Caco-2 (cell line): ENCODE measurements around the gene FKBP1A. TPM values are rescaled to one million over a fixed set of nuclear protein-coding genes. Genes with fewer than 3 reads are reported as not detected.

Experiments used
- BruUV-seq: library from RNA; stranded (reverse); fragments of 400-500 nt; replicated peaks from 2 replicates; lab custom pipeline; 2021; lab: Mats Ljungman, UMichigan
- CTCF ChIA-PET: fragments of 300-600 bp; sonication (Branson Sonifier 250); formaldehyde crosslinking; loops from one replicate; lab custom pipeline; 2022; ENCODE audit warnings: antibody characterized with exemption; lab: Charles Lee
- POLR2A ChIA-PET: fragments of 300-600 bp; sonication (Branson Sonifier 250); formaldehyde crosslinking; loops from one replicate; lab custom pipeline; 2022; ENCODE audit warnings: antibody characterized with exemption; lab: Charles Lee
- DNase-seq, 2 experiments: peaks; one replicate each; pipeline versions ENCODE4 v3.0.0 to v3.0.0-alpha.2; 2020 to 2022
- H3K27me3 ChIP-seq: replicated peaks from 2 replicates; pipeline ENCODE4 v1.6.0; 2011; ENCODE audit warnings: low read length; ENCODE audit not compliant: control insufficient read depth, insufficient read depth
- H3K36me3 ChIP-seq: 2 replicates; pipeline ENCODE4 v1.5.1; 2011; ENCODE audit warnings: low read length; ENCODE audit not compliant: control insufficient read depth, insufficient read depth
- H3K4me1 ChIP-seq: fragments of 250-450 bp; sonication (Bioruptor Pico); 2 replicates; pipeline ENCODE4 v1.5.1; 2020; ENCODE audit warnings: mild to moderate bottlenecking
- H3K4me3 ChIP-seq: 2 replicates; pipeline ENCODE4 v1.5.1; 2011; ENCODE audit warnings: low read depth, mild to moderate bottlenecking, control low read depth, low read length
- H3K9me3 ChIP-seq: fragments of 250-450 bp; sonication (Bioruptor Pico); 2 replicates; pipeline ENCODE4 v1.5.1; 2020; ENCODE audit warnings: mild to moderate bottlenecking, moderate library complexity
- H3K27ac Mint-ChIP-seq: one replicate; pipeline ENCODE4 v1.8.0; 2022; ENCODE audit warnings: mixed read lengths; ENCODE audit not compliant: unreplicated experiment
- H3K27me3 Mint-ChIP-seq: one replicate; pipeline ENCODE4 v1.8.0; 2022; ENCODE audit warnings: mixed read lengths; ENCODE audit not compliant: insufficient read depth, unreplicated experiment
- H3K36me3 Mint-ChIP-seq: one replicate; pipeline ENCODE4 v1.8.0; 2022; ENCODE audit warnings: mild to moderate bottlenecking, mixed read lengths; ENCODE audit not compliant: insufficient read depth, unreplicated experiment
- H3K4me1 Mint-ChIP-seq: one replicate; pipeline ENCODE4 v1.8.0; 2022; ENCODE audit warnings: low read depth, mixed read lengths; ENCODE audit not compliant: unreplicated experiment
- H3K4me3 Mint-ChIP-seq: one replicate; pipeline ENCODE4 v1.8.0; 2022; ENCODE audit warnings: mild to moderate bottlenecking, moderate library complexity, mixed read lengths; ENCODE audit not compliant: unreplicated experiment
- H3K9me3 Mint-ChIP-seq: one replicate; pipeline ENCODE4 v1.8.0; 2022; ENCODE audit warnings: mixed read lengths; ENCODE audit not compliant: unreplicated experiment
- intact Hi-C: fragments of 100-400 bp; cut with micrococcal nuclease; formaldehyde crosslinking; loops from one replicate; pipeline ENCODE4 v1.10.0; 2022; ENCODE audit not compliant: unreplicated experiment
- total RNA-seq: library from RNA; stranded (reverse); gene quantifications from 2 replicates; pipeline ENCODE4 v1.2.3, GENCODE V29; 2022
- TF ChIP-seq, protein P1 (sequence below), 2 experiments: fragments of 200-600 bp in 1 of 2; IDR thresholded peaks; 1 replicate in 1 of 2; 2 replicates in 1 of 2; pipeline versions ENCODE4 v1.5.1 to v1.8.0; 2011 to 2022; ENCODE audit warnings: antibody characterized with exemption in 1 of 2, control low read depth in 1 of 2, inconsistent platforms in 1 of 2, low read depth in 1 of 2, low read length in 1 of 2, mild to moderate bottlenecking in 1 of 2, moderate library complexity in 1 of 2; ENCODE audit not compliant: insufficient read depth in 1 of 2, severe bottlenecking in 1 of 2, unreplicated experiment in 1 of 2

Gene FKBP1A
- total RNA-seq, 1 experiment from 2014 or later: 220 TPM

DNA sequence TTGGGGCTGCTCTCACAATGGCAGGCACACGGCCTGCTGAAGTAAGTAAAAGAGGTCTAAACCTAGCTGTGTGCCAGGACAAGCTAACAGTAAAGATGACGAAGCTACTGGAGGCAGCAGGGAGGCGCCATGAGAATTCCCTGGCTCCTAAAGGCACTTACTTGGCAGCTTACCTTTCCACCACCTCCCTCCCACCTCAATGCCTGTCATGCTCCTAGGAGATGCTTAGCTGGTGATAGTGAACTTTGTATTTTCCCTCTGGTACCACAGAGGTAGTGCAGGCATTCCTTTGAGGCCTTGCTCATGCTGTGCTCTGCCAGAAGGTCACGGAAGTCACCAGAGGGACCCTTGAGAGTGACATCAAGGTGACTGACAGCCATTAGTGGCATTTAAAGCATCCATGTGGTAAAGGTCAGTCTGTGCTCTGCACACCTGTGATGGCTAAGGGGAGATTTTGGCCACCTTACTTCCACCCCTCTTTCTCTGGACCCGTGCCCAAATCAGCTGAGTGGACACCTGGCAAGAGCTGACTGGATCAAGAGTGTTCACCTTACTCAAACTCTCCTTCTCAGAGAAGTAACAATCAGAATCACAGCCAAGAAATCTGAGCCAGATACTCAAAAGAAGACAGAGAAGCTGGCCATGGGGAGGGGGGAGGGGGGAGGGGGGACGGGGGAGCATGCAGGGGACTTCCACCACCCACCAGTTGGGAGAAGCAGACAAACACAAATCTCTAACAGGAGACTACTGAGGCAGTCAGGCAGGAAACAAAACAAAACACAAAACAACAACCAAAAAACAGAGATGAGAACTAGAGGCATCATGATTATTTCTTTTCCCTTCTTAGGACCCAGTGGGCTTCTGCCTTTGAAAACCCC lies 2.9 kb downstream of the FKBP1A start:
- Mint-ChIP-seq H3K4me3 (peak overlapping the region; percentile 92), H3K9me3 (no peaks in the 10 kb centered on the region), H3K36me3 (peaks cover 22% of the 10 kb centered on the region), H3K27me3 (no peaks in the 10 kb centered on the region), H3K27ac (no peak overlapping the region), H3K4me1 (peaks cover 16% of the 10 kb centered on the region)
- Histone ChIP-seq H3K9me3 (no peaks in the 10 kb centered on the region), H3K4me3 (no peak overlapping the region), H3K36me3 (peaks cover 2% of the 10 kb centered on the region), H3K27me3 (no peaks in the 10 kb centered on the region), H3K4me1 (peaks cover 12% of the 10 kb centered on the region)
- no peak for DNase-seq
- CTCF ChIA-PET: no interaction called here
- POLR2A ChIA-PET: no interaction called here
- intact Hi-C loops: loop anchor here (5.0 kb wide), 1 partner anchor 63 kb away; the partner anchor contains the start of gene SDCBP2
- BruUV-seq: no TSS peak
- TF ChIP-seq, protein P1, sequence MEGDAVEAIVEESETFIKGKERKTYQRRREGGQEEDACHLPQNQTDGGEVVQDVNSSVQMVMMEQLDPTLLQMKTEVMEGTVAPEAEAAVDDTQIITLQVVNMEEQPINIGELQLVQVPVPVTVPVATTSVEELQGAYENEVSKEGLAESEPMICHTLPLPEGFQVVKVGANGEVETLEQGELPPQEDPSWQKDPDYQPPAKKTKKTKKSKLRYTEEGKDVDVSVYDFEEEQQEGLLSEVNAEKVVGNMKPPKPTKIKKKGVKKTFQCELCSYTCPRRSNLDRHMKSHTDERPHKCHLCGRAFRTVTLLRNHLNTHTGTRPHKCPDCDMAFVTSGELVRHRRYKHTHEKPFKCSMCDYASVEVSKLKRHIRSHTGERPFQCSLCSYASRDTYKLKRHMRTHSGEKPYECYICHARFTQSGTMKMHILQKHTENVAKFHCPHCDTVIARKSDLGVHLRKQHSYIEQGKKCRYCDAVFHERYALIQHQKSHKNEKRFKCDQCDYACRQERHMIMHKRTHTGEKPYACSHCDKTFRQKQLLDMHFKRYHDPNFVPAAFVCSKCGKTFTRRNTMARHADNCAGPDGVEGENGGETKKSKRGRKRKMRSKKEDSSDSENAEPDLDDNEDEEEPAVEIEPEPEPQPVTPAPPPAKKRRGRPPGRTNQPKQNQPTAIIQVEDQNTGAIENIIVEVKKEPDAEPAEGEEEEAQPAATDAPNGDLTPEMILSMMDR (IDR thresholded peaks at IDR 0.05; ENCODE audit: insufficient read depth in 1 of 2, low read depth in 1 of 2, low read length in 1 of 2, severe bottlenecking in 1 of 2, unreplicated experiment in 1 of 2): no peak

DNA sequence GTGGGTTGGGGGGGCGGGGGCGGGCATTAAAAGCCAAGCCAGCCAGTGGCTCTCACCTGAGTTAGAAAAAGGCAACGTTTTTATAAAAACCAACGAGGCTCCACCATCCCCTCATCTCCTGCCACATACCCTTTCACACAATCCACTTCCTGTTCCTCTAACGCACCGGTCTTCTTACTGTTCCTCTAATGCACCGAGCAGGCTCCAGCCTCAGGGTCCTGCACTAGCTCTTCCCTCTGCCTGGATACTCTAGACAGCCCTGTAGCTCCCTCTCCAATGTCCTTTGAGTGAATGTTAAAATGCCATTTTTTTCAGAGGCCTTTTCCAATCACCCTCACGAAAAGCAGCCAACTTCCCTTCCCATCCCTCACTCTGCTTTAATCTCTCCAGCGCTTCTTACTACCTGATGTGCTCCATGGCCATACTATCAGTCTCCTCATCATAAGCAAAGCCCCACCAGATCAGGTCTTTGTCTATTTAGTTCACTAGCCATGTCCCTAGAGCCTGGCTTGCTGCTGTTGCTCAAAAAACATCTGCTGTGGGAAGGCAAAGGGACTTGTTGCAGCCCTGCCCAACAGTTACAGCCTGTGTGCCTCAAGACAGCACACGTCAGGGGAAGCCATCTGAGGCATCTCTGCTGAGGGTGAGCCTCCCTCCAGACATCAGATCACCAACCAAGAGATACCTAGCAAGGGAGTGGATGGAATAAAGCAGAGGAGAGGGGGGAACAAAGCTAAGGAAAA lies 3.9 kb downstream of the FKBP1A start:
- H3K36me3 ChIP-seq: peaks cover 2% of the 10 kb centered on the region

DNA sequence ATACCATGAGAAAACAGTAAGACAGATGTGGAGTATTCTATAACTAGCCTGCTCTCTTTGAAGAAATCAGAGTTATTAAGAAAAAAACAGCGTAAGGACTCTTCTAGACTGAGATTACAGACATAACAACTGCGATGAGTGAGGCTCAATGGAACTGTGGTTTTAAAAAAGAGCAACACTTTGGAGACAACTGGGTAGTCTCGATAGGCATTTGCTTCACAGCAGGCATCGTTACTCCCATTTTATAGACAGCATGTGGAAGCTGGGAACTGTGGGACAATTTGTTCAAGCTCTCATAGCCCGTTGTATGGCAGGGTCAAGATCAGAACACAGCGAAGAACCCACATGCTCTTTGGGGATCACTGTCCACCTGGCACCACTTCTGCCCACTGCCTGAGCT lies 4.6 kb downstream of the FKBP1A start:
- no peaks in the 10 kb centered on the region for H3K27me3 Mint-ChIP-seq
- ChIA-PET CTCF (no interaction called here), POLR2A (no interaction called here)
- H3K36me3 ChIP-seq: peaks cover 2% of the 10 kb centered on the region
- no peaks in the 10 kb centered on the region for H3K27me3 ChIP-seq
- no peak overlapping the region for H3K4me3 ChIP-seq
- intact Hi-C loops: no loop called here
- peaks cover 21% of the 10 kb centered on the region for H3K4me1 ChIP-seq
- H3K4me1 Mint-ChIP-seq: peaks cover 19% of the 10 kb centered on the region
- BruUV-seq: no TSS peak
- TF ChIP-seq, protein P1 (IDR thresholded peaks at IDR 0.05; ENCODE audit: insufficient read depth in 1 of 2, low read depth in 1 of 2, low read length in 1 of 2, severe bottlenecking in 1 of 2, unreplicated experiment in 1 of 2): no peak
- no peak for DNase-seq
- H3K36me3 Mint-ChIP-seq: peaks cover 22% of the 10 kb centered on the region
- H3K9me3 Mint-ChIP-seq: no peaks in the 10 kb centered on the region
- no peaks in the 10 kb centered on the region for H3K9me3 ChIP-seq
- H3K27ac Mint-ChIP-seq: no peak overlapping the region
- H3K4me3 Mint-ChIP-seq: no peak overlapping the region

More for the DNA sequence above, 3.9 kb downstream of the FKBP1A start:
- H3K4me1 Mint-ChIP-seq: peaks cover 15% of the 10 kb centered on the region
- no peak overlapping the region for H3K4me3 Mint-ChIP-seq
- POLR2A ChIA-PET: no interaction called here
- no peak for DNase-seq
- TF ChIP-seq, protein P1 (IDR thresholded peaks at IDR 0.05; ENCODE audit: insufficient read depth in 1 of 2, low read depth in 1 of 2, low read length in 1 of 2, severe bottlenecking in 1 of 2, unreplicated experiment in 1 of 2): no peak
- H3K4me1 ChIP-seq: peaks cover 18% of the 10 kb centered on the region
- H3K27me3 ChIP-seq: no peaks in the 10 kb centered on the region
- H3K27ac Mint-ChIP-seq: no peak overlapping the region
- no peaks in the 10 kb centered on the region for H3K27me3 Mint-ChIP-seq
- CTCF ChIA-PET: no interaction called here
- intact Hi-C loops: no loop called here
- no peaks in the 10 kb centered on the region for H3K9me3 ChIP-seq
- H3K4me3 ChIP-seq: no peak overlapping the region
- H3K9me3 Mint-ChIP-seq: no peaks in the 10 kb centered on the region
- no TSS peak for BruUV-seq
- H3K36me3 Mint-ChIP-seq: peaks cover 22% of the 10 kb centered on the region
